Neutrophil (primary cell): Measurements from ENCODE around the gene RASSF3.

Source experiments
- H3K27ac ChIP-seq: fragments of 200-600 bp; sonication (generic); 2 replicates; pipeline ENCODE4 v1.5.1; 2016; ENCODE audit warnings: mild to moderate bottlenecking, moderate library complexity
- H3K27me3 ChIP-seq: fragments of 200-600 bp; sonication (generic); 2 replicates; pipeline ENCODE4 v1.6.0; 2016; ENCODE audit warnings: mild to moderate bottlenecking
- H3K36me3 ChIP-seq: fragments of 200-600 bp; sonication (generic); 2 replicates; pipeline ENCODE4 v1.5.1; 2017
- H3K4me1 ChIP-seq, 2 experiments: fragments of 200-600 bp in 1 of 2; sonication (generic) in 1 of 2; 1 replicate in 1 of 2; 2 replicates in 1 of 2; pipeline versions ENCODE4 v1.5.1 to v1.6.1; 2013 to 2016; ENCODE audit warnings: low read depth in 1 of 2, low read length in 1 of 2, mild to moderate bottlenecking in 1 of 2, moderate library complexity in 1 of 2; ENCODE audit not compliant: control insufficient read depth in 1 of 2, insufficient read depth in 1 of 2
- H3K4me3 ChIP-seq, 2 experiments: fragments of 200-600 bp in 1 of 2; sonication (generic) in 1 of 2; 1 replicate in 1 of 2; 2 replicates in 1 of 2; pipeline ENCODE4 v1.5.1; 2013 to 2016; ENCODE audit warnings: low read depth in 1 of 2, low read length in 1 of 2, mild to moderate bottlenecking in 1 of 2, moderate library complexity in 1 of 2
- H3K9me3 ChIP-seq: fragments of 200-600 bp; sonication (generic); 2 replicates; pipeline ENCODE4 v1.5.1; 2016
- CTCF ChIP-seq: fragments of 200-600 bp; sonication (generic); IDR thresholded peaks from 2 replicates; pipeline ENCODE4 v1.5.1; 2016; ENCODE audit warnings: antibody characterized with exemption

RASSF3 gene

GRCh38 chr12:64722835-64723234, 112.5 kb downstream of the RASSF3 start:
- Histone ChIP-seq H3K27me3 (no peaks in the 10 kb centered on the region), H3K36me3 (peaks cover 65% of the 10 kb centered on the region), H3K4me3 (no peak overlapping the region), H3K27ac (no peak overlapping the region), H3K9me3 (no peaks in the 10 kb centered on the region), H3K4me1 (peaks cover 18 to 23% of the 10 kb centered on the region in 2 experiments)
- TF ChIP-seq CTCF: no peak

- peaks cover 70% of the 10 kb centered on the region for H3K36me3 ChIP-seq
Observed at GRCh38 chr12:64723630-64724029, 113.3 kb downstream of the RASSF3 start.

GRCh38 chr12:64724201-64724745, 114.0 kb downstream of the RASSF3 start:
- no peak for TF ChIP-seq CTCF
- Histone ChIP-seq H3K36me3 (peaks cover 69% of the 10 kb centered on the region), H3K4me1 (peaks cover 4 to 9% of the 10 kb centered on the region in 2 experiments), H3K4me3 (no peak overlapping the region), H3K27ac (peak overlapping the region; percentile 45), H3K27me3 (no peaks in the 10 kb centered on the region), H3K9me3 (no peaks in the 10 kb centered on the region)

More at GRCh38 chr12:64723630-64724029, 113.3 kb downstream of the RASSF3 start:
- Histone ChIP-seq H3K4me1 (peaks cover 10 to 15% of the 10 kb centered on the region in 2 experiments), H3K27ac (peak overlapping the region; percentile 45), H3K27me3 (no peaks in the 10 kb centered on the region), H3K4me3 (no peak overlapping the region), H3K9me3 (no peaks in the 10 kb centered on the region)
- no peak for TF ChIP-seq CTCF

- H3K4me1 ChIP-seq: peaks cover 3 to 13% of the 10 kb centered on the region in 2 experiments
- H3K4me3 ChIP-seq: no peak overlapping the region
- H3K9me3 ChIP-seq: no peaks in the 10 kb centered on the region
- H3K36me3 ChIP-seq: peaks cover 33% of the 10 kb centered on the region
- peak overlapping the region; percentile 69 for H3K27ac ChIP-seq
- H3K27me3 ChIP-seq: no peaks in the 10 kb centered on the region
- no peak for TF ChIP-seq CTCF
Observed at GRCh38 chr12:64729909-64730587, 119.8 kb downstream of the RASSF3 start.

GRCh38 chr12:64730588-64730969, 120.3 kb downstream of the RASSF3 start:
- no peaks in the 10 kb centered on the region for H3K9me3 ChIP-seq
- H3K36me3 ChIP-seq: peaks cover 32% of the 10 kb centered on the region
- H3K4me1 ChIP-seq: peaks cover 3 to 13% of the 10 kb centered on the region in 2 experiments
- no peak for TF ChIP-seq CTCF
- no peaks in the 10 kb centered on the region for H3K27me3 ChIP-seq
- peak overlapping the region; percentile 69 for H3K27ac ChIP-seq
- no peak overlapping the region for H3K4me3 ChIP-seq
